Fibroblast of lung (primary cell): ENCODE results near the gene MIOS. TPM values are rescaled to one million over a fixed set of nuclear protein-coding genes. Genes with fewer than 3 reads are reported as not detected.

ENCODE experiments used
- DNase-seq, 2 donors: peaks; one replicate each; pipeline versions ENCODE4 v3.0.0 to v3.0.0-alpha.2; 2010; ENCODE audit warnings: low read depth in 2 of 2
- H2AFZ ChIP-seq: 2 replicates; pipeline ENCODE4 v1.5.1; 2012; ENCODE audit warnings: low read length, control low read depth, inconsistent platforms
- H3K27ac ChIP-seq: 2 replicates; pipeline ENCODE4 v1.5.1; 2011; ENCODE audit warnings: low read length, control low read depth; ENCODE audit not compliant: insufficient read depth
- H3K27me3 ChIP-seq: 2 replicates; pipeline ENCODE4 v1.5.1; 2011; ENCODE audit warnings: mild to moderate bottlenecking, low read length; ENCODE audit not compliant: control insufficient read depth, insufficient read depth
- H3K36me3 ChIP-seq: 2 replicates; pipeline ENCODE4 v1.5.1; 2011; ENCODE audit warnings: low read length; ENCODE audit not compliant: control insufficient read depth, insufficient read depth
- H3K4me1 ChIP-seq: 2 replicates; pipeline ENCODE4 v1.5.1; 2011; ENCODE audit warnings: low read length; ENCODE audit not compliant: control insufficient read depth, insufficient read depth; ENCODE audit errors: extremely low read depth
- H3K4me2 ChIP-seq: 2 replicates; pipeline ENCODE4 v1.5.1; 2011; ENCODE audit warnings: low read length, control low read depth; ENCODE audit not compliant: insufficient read depth; ENCODE audit errors: extremely low read depth
- H3K4me3 ChIP-seq, 4 experiments: fragments of 200-600 bp in 1 of 4; sonication (generic) in 1 of 4; replicated peaks in 1 of 4; 2 replicates each; pipeline ENCODE4 v1.5.1; 2011 to 2016; ENCODE audit warnings: low read length in 4 of 4, low read depth in 3 of 4, mild to moderate bottlenecking in 3 of 4, control low read depth in 2 of 4, inconsistent platforms in 1 of 4, mixed read lengths in 1 of 4; ENCODE audit not compliant: insufficient read depth in 1 of 4; ENCODE audit errors: control extremely low read depth in 1 of 4
- H3K79me2 ChIP-seq: 2 replicates; pipeline ENCODE4 v1.5.1; 2012; ENCODE audit warnings: mild to moderate bottlenecking, low read length, inconsistent platforms; ENCODE audit not compliant: control insufficient read depth, insufficient read depth
- H3K9ac ChIP-seq: 2 replicates; pipeline ENCODE4 v1.5.1; 2011; ENCODE audit warnings: mild to moderate bottlenecking, low read length, control low read depth; ENCODE audit not compliant: insufficient read depth
- H3K9me3 ChIP-seq: 2 replicates; pipeline ENCODE4 v1.5.1; 2012; ENCODE audit warnings: low read depth, low read length; ENCODE audit not compliant: control insufficient read depth, insufficient read depth
- H4K20me1 ChIP-seq: 2 replicates; pipeline ENCODE4 v1.5.1; 2011; ENCODE audit warnings: low read length; ENCODE audit not compliant: control insufficient read depth, insufficient read depth; ENCODE audit errors: extremely low read depth
- CTCF ChIP-seq, 2 donors: IDR thresholded peaks in 1 of 2; conservative IDR thresholded peaks in 1 of 2; 1 replicate in 1 of 2; 2 replicates in 1 of 2; pipeline ENCODE4 v1.5.1; 2011 to 2012; ENCODE audit warnings: low read length in 2 of 2, control low read depth in 1 of 2, inconsistent platforms in 1 of 2, low read depth in 1 of 2, mild to moderate bottlenecking in 1 of 2
- EZH2 ChIP-seq: IDR thresholded peaks from 2 replicates; pipeline ENCODE4 v1.5.1; 2012; ENCODE audit warnings: low read length, control low read depth, mild to moderate bottlenecking; ENCODE audit errors: missing control alignments
- polyA plus RNA-seq, 2 donors: library from polyadenylated mRNA; depleted of rRNA in 1 of 2; stranded (reverse) in 1 of 2; unstranded in 1 of 2; fragments of >200 nt; gene quantifications; 2 replicates each; pipeline ENCODE4 v1.2.1, GENCODE V29; 2011 to 2012; ENCODE audit warnings: missing spikeins in 1 of 2
- total RNA-seq: library from RNA; depleted of rRNA; stranded (reverse); fragments of >200 nt; gene quantifications from 2 replicates; pipeline ENCODE4 v1.2.1, GENCODE V29; 2014

Gene MIOS
- total and polyA plus RNA-seq, 2 donors (not counting 1 experiment from before 2014, with no cell fraction given), result 16.4 to 30.9 TPM

GRCh38 chr7:7529328-7529727 is 37.4 kb upstream of the MIOS start:
- Histone ChIP-seq H3K4me2 (no peak overlapping the region), H3K9ac (no peak overlapping the region), H3K9me3 (no peaks in the 10 kb centered on the region), H3K79me2 (no peaks in the 10 kb centered on the region), H4K20me1 (no peaks in the 10 kb centered on the region), H3K4me3 (no peak overlapping the region), H3K4me1 (no peaks in the 10 kb centered on the region), H3K27ac (no peak overlapping the region), H3K36me3 (no peaks in the 10 kb centered on the region), H3K27me3 (no peaks in the 10 kb centered on the region), H2AFZ (no peak overlapping the region)
- DNase-seq, result no peak
- no peak for TF ChIP-seq CTCF (conservative IDR thresholded peaks at IDR 0.05 in 1 of 2, IDR thresholded peaks at IDR 0.05 in 1 of 2; ENCODE audit: low read depth in 1 of 2, low read length in 2 of 2)
- TF ChIP-seq EZH2, result no peak

- Histone ChIP-seq H4K20me1 (no peaks in the 10 kb centered on the region), H3K9me3 (no peaks in the 10 kb centered on the region), H3K4me3 (no peak overlapping the region), H3K9ac (no peak overlapping the region), H3K27me3 (no peaks in the 10 kb centered on the region), H2AFZ (no peak overlapping the region), H3K27ac (no peak overlapping the region), H3K36me3 (no peaks in the 10 kb centered on the region), H3K79me2 (no peaks in the 10 kb centered on the region), H3K4me2 (no peak overlapping the region), H3K4me1 (no peaks in the 10 kb centered on the region)
- DNase-seq, result no peak
- TF ChIP-seq CTCF (conservative IDR thresholded peaks at IDR 0.05 in 1 of 2, IDR thresholded peaks at IDR 0.05 in 1 of 2; ENCODE audit: low read depth in 1 of 2, low read length in 2 of 2) (no peak), EZH2 (no peak)
These were observed 32.8 kb upstream of the MIOS start for GRCh38 chr7:7533831-7534430.

- no peak for TF ChIP-seq CTCF (conservative IDR thresholded peaks at IDR 0.05 in 1 of 2, IDR thresholded peaks at IDR 0.05 in 1 of 2; ENCODE audit: low read depth in 1 of 2, low read length in 2 of 2)
- TF ChIP-seq EZH2, result no peak
These were observed 31.0 kb upstream of the MIOS start, which contains the start of gene COL28A1 for GRCh38 chr7:7535691-7536090. COL28A1 (minus strand) TSS chr7:7535873; CDS start chr7:7532875, 2,998 bp downstream.

More at GRCh38 chr7:7535691-7536090, 31.0 kb upstream of the MIOS start, which contains the start of gene COL28A1:
- no peaks in the 10 kb centered on the region for H3K27me3 ChIP-seq
- no peak for DNase-seq
- H3K79me2 ChIP-seq, result no peaks in the 10 kb centered on the region
- no peak within 1 kb of the TSS for H3K9ac ChIP-seq
- H4K20me1 ChIP-seq, result no peaks in the 10 kb centered on the region
- H3K4me1 ChIP-seq, result no peaks in the 10 kb centered on the region
- no peak within 1 kb of the TSS for H3K4me3 ChIP-seq
- H3K36me3 ChIP-seq, result no peaks in the 10 kb centered on the region
- no peaks in the 10 kb centered on the region for H3K9me3 ChIP-seq
- no peak within 1 kb of the TSS for H3K27ac ChIP-seq
- no peak within 1 kb of the TSS for H3K4me2 ChIP-seq
- no peak within 1 kb of the TSS for H2AFZ ChIP-seq
